GM18505 (cell line): ENCODE data around the gene ATXN10.
A peak's percentile ranks its signal among the peaks of the same experiment; 100 is the strongest.

Experiments
- ATAC-seq: cut with Tn5 transposase; IDR thresholded peaks from one replicate; pipeline ENCODE4 v1.9.1; 2021; ENCODE audit not compliant: unreplicated experiment
- POLR2A ChIP-seq: IDR thresholded peaks from 4 replicates; pipeline ENCODE4 v1.6.1; 2011; ENCODE audit warnings: borderline replicate concordance; ENCODE audit not compliant: insufficient read depth, insufficient read length; ENCODE audit errors: extremely low read depth

The ATXN10 gene

GRCh38 chr22:45774001-45774670 is 102.5 kb downstream of the ATXN10 start:
- no peak for TF ChIP-seq POLR2A
- no peak for ATAC-seq

- no peak for TF ChIP-seq POLR2A
- ATAC-seq: no peak
Observed at GRCh38 chr22:45775062-45775461, 103.4 kb downstream of the ATXN10 start.

- TF ChIP-seq POLR2A: peak; percentile 57
- peak; percentile 58 for ATAC-seq
Observed at GRCh38 chr22:45775569-45776312, 104.1 kb downstream of the ATXN10 start.

- TF ChIP-seq POLR2A: no peak
- ATAC-seq: no peak
Observed at GRCh38 chr22:45776313-45776585, 104.6 kb downstream of the ATXN10 start.

GRCh38 chr22:45777046-45777851 is 105.6 kb downstream of the ATXN10 start:
- ATAC-seq: no peak

GRCh38 chr22:45777852-45778375 is 106.3 kb downstream of the ATXN10 start:
- TF ChIP-seq POLR2A: no peak
- ATAC-seq: no peak

More at GRCh38 chr22:45777046-45777851, 105.6 kb downstream of the ATXN10 start:
- no peak for TF ChIP-seq POLR2A

- no peak for ATAC-seq
- TF ChIP-seq POLR2A: no peak
Observed at GRCh38 chr22:45781459-45781858, 109.8 kb downstream of the ATXN10 start.

GRCh38 chr22:45781966-45782365 is 110.3 kb downstream of the ATXN10 start:
- TF ChIP-seq POLR2A: no peak
- ATAC-seq: no peak

- TF ChIP-seq POLR2A: no peak
- no peak for ATAC-seq
Observed at GRCh38 chr22:45783021-45783420, 111.4 kb downstream of the ATXN10 start.

GRCh38 chr22:45783690-45784089 is 112.1 kb downstream of the ATXN10 start:
- no peak for ATAC-seq
- TF ChIP-seq POLR2A: no peak

- TF ChIP-seq POLR2A: peak; percentile 20
- no peak for ATAC-seq
Observed at GRCh38 chr22:45784357-45785277, 113.0 kb downstream of the ATXN10 start.

- no peak for TF ChIP-seq POLR2A
- ATAC-seq: no peak
Observed at GRCh38 chr22:45785458-45785857, 113.8 kb downstream of the ATXN10 start.
